ENCODE results near the gene PRRC2A.

PRRC2A gene

GRCh38 chr6:31620586-31621319 lies at the start of gene PRRC2A:
Gene PRRC2A (plus strand): TSS chr6:31620715. CDS start chr6:31622790, 2,075 bp downstream.
- Histone ChIP-seq H3K79me2 (ENCODE audit: control insufficient read depth, insufficient read depth, low read length, unreplicated experiment) (peaks cover 47% of the 10 kb centered on the region), H3K27ac (ENCODE audit: low read depth, low read length) (peak within 1 kb of the TSS; percentile 98), H3K4me1 (ENCODE audit: control insufficient read depth, insufficient read depth, low read length, unreplicated experiment) (peaks cover 7% of the 10 kb centered on the region), H3K36me3 (ENCODE audit: insufficient read depth, low read length) (peaks cover 21% of the 10 kb centered on the region), H3K27me3 (ENCODE audit: insufficient read depth, low read length) (no peaks in the 10 kb centered on the region), H3K4me3 (ENCODE audit: low read depth, low read length) (peak within 1 kb of the TSS; percentile 94), H2AFZ (ENCODE audit: low read length, unreplicated experiment) (peak within 1 kb of the TSS; percentile 64)

GRCh38 chr6:31572041-31572911 lies 48.2 kb upstream of the PRRC2A start, which contains the start of gene LTA:
Gene LTA (plus strand): TSS chr6:31572289. CDS start chr6:31572743, 454 bp downstream.
- H3K79me2 ChIP-seq (ENCODE audit: control insufficient read depth, insufficient read depth, low read length, unreplicated experiment): no peaks in the 10 kb centered on the region
- H3K4me1 ChIP-seq (ENCODE audit: control insufficient read depth, insufficient read depth, low read length, unreplicated experiment): no peaks in the 10 kb centered on the region
- H3K36me3 ChIP-seq (ENCODE audit: insufficient read depth, low read length): no peaks in the 10 kb centered on the region
- H3K4me3 ChIP-seq (ENCODE audit: low read depth, low read length): no peak within 1 kb of the TSS
- H3K27ac ChIP-seq (ENCODE audit: low read depth, low read length): no peak within 1 kb of the TSS
- peaks cover 9% of the 10 kb centered on the region for H3K27me3 ChIP-seq (ENCODE audit: insufficient read depth, low read length)
- H2AFZ ChIP-seq (ENCODE audit: low read length, unreplicated experiment): no peak within 1 kb of the TSS

- H3K27me3 ChIP-seq (ENCODE audit: insufficient read depth, low read length): peaks cover 9% of the 10 kb centered on the region
- H3K36me3 ChIP-seq (ENCODE audit: insufficient read depth, low read length): no peaks in the 10 kb centered on the region
- H2AFZ ChIP-seq (ENCODE audit: low read length, unreplicated experiment): no peak overlapping the region
- no peaks in the 10 kb centered on the region for H3K4me1 ChIP-seq (ENCODE audit: control insufficient read depth, insufficient read depth, low read length, unreplicated experiment)
- H3K79me2 ChIP-seq (ENCODE audit: control insufficient read depth, insufficient read depth, low read length, unreplicated experiment): no peaks in the 10 kb centered on the region
- H3K4me3 ChIP-seq (ENCODE audit: low read depth, low read length): no peak overlapping the region
- no peak overlapping the region for H3K27ac ChIP-seq (ENCODE audit: low read depth, low read length)
Measured at GRCh38 chr6:31573239-31574105, 47.0 kb upstream of the PRRC2A start.

- H3K4me1 ChIP-seq (ENCODE audit: control insufficient read depth, insufficient read depth, low read length, unreplicated experiment): no peaks in the 10 kb centered on the region
- no peak overlapping the region for H3K27ac ChIP-seq (ENCODE audit: low read depth, low read length)
- no peak overlapping the region for H3K4me3 ChIP-seq (ENCODE audit: low read depth, low read length)
- H3K27me3 ChIP-seq (ENCODE audit: insufficient read depth, low read length): peaks cover 9% of the 10 kb centered on the region
- no peak overlapping the region for H2AFZ ChIP-seq (ENCODE audit: low read length, unreplicated experiment)
- no peaks in the 10 kb centered on the region for H3K79me2 ChIP-seq (ENCODE audit: control insufficient read depth, insufficient read depth, low read length, unreplicated experiment)
- no peaks in the 10 kb centered on the region for H3K36me3 ChIP-seq (ENCODE audit: insufficient read depth, low read length)
Measured at GRCh38 chr6:31574106-31575061, 46.1 kb upstream of the PRRC2A start.

- Histone ChIP-seq H3K79me2 (ENCODE audit: control insufficient read depth, insufficient read depth, low read length, unreplicated experiment) (no peaks in the 10 kb centered on the region), H2AFZ (ENCODE audit: low read length, unreplicated experiment) (no peak within 1 kb of the TSS), H3K36me3 (ENCODE audit: insufficient read depth, low read length) (no peaks in the 10 kb centered on the region), H3K27ac (ENCODE audit: low read depth, low read length) (no peak within 1 kb of the TSS), H3K4me1 (ENCODE audit: control insufficient read depth, insufficient read depth, low read length, unreplicated experiment) (no peaks in the 10 kb centered on the region), H3K27me3 (ENCODE audit: insufficient read depth, low read length) (peaks cover 9% of the 10 kb centered on the region), H3K4me3 (ENCODE audit: low read depth, low read length) (no peak within 1 kb of the TSS)
Measured at GRCh38 chr6:31575335-31575901, 45.1 kb upstream of the PRRC2A start, which contains the start of gene TNF. Gene TNF (plus strand): TSS chr6:31575565. CDS start chr6:31575742, 177 bp downstream.

GRCh38 chr6:31575952-31576685 lies 44.4 kb upstream of the PRRC2A start:
- Histone ChIP-seq H3K4me3 (ENCODE audit: low read depth, low read length) (no peak overlapping the region), H3K79me2 (ENCODE audit: control insufficient read depth, insufficient read depth, low read length, unreplicated experiment) (no peaks in the 10 kb centered on the region), H2AFZ (ENCODE audit: low read length, unreplicated experiment) (no peak overlapping the region), H3K27me3 (ENCODE audit: insufficient read depth, low read length) (peaks cover 9% of the 10 kb centered on the region), H3K4me1 (ENCODE audit: control insufficient read depth, insufficient read depth, low read length, unreplicated experiment) (no peaks in the 10 kb centered on the region), H3K36me3 (ENCODE audit: insufficient read depth, low read length) (no peaks in the 10 kb centered on the region), H3K27ac (ENCODE audit: low read depth, low read length) (no peak overlapping the region)

- no peak overlapping the region for H3K4me3 ChIP-seq (ENCODE audit: low read depth, low read length)
- H3K27me3 ChIP-seq (ENCODE audit: insufficient read depth, low read length): peaks cover 9% of the 10 kb centered on the region
- H3K27ac ChIP-seq (ENCODE audit: low read depth, low read length): no peak overlapping the region
- peaks cover 4% of the 10 kb centered on the region for H3K79me2 ChIP-seq (ENCODE audit: control insufficient read depth, insufficient read depth, low read length, unreplicated experiment)
- H3K4me1 ChIP-seq (ENCODE audit: control insufficient read depth, insufficient read depth, low read length, unreplicated experiment): peaks cover 5% of the 10 kb centered on the region
- H2AFZ ChIP-seq (ENCODE audit: low read length, unreplicated experiment): no peak overlapping the region
- no peaks in the 10 kb centered on the region for H3K36me3 ChIP-seq (ENCODE audit: insufficient read depth, low read length)
Measured at GRCh38 chr6:31576897-31577578, 43.5 kb upstream of the PRRC2A start.

GRCh38 chr6:31577579-31577966 lies 42.9 kb upstream of the PRRC2A start:
- H3K4me3 ChIP-seq (ENCODE audit: low read depth, low read length): no peak overlapping the region

More at GRCh38 chr6:31577579-31577966, 42.9 kb upstream of the PRRC2A start:
- Histone ChIP-seq H3K27me3 (ENCODE audit: insufficient read depth, low read length) (peaks cover 9% of the 10 kb centered on the region), H2AFZ (ENCODE audit: low read length, unreplicated experiment) (no peak overlapping the region), H3K27ac (ENCODE audit: low read depth, low read length) (no peak overlapping the region), H3K79me2 (ENCODE audit: control insufficient read depth, insufficient read depth, low read length, unreplicated experiment) (peaks cover 4% of the 10 kb centered on the region), H3K4me1 (ENCODE audit: control insufficient read depth, insufficient read depth, low read length, unreplicated experiment) (peaks cover 5% of the 10 kb centered on the region), H3K36me3 (ENCODE audit: insufficient read depth, low read length) (no peaks in the 10 kb centered on the region)
